K562 (cell line): Measurements from ENCODE around the gene IFT81. TPM values are rescaled to one million over a fixed set of nuclear protein-coding genes. Genes with fewer than 3 reads are reported as not detected.

Experiments
- ATAC-seq: fragments of 200-7000 bp; cut with Tn5 transposase; 3 replicates; pipeline ENCODE4 v1.9.1; 2020; ENCODE audit warnings: moderate library complexity
- BruUV-seq: library from RNA; stranded (reverse); fragments of 400-500 nt; replicated peaks from 2 replicates; lab custom pipeline; 2021; lab: Mats Ljungman, UMichigan
- CTCF ChIA-PET: fragments of 300-600 bp; formaldehyde crosslinking; extraction: SDS; loops from one replicate; lab custom pipeline; 2021; ENCODE audit warnings: low intra/inter-chr PET ratio; lab: Yijun Ruan, JAX
- POLR2A ChIA-PET: fragments of 300-600, 350-650 bp; sonication (Branson Sonifier 250); formaldehyde crosslinking; extraction: SDS; loops from one replicate; lab custom pipeline; 2021; ENCODE audit warnings: antibody characterized with exemption, inconsistent platforms; lab: Yijun Ruan, JAX
- DNase-seq, 4 experiments: peaks; one replicate each; pipeline versions ENCODE4 v3.0.0 to v3.0.0-alpha.2; 2011 to 2018; ENCODE audit warnings: low spot score in 3 of 4, mixed read lengths in 3 of 4; ENCODE audit errors: extremely low read depth in 1 of 4
- FAIRE-seq: peaks from 2 replicates; lab custom pipeline; 2011; peaks lifted over from hg19 to GRCh38; lab: Jason Lieb, UNC
- H2AFZ ChIP-seq: 2 replicates; pipeline ENCODE4 v1.6.0; 2011; ENCODE audit warnings: low read depth, low read length, control low read depth, inconsistent platforms
- H3K27ac ChIP-seq: fragments of 200-600 bp; 3 replicates; pipeline ENCODE4 v1.8.0; 2011; ENCODE audit warnings: low read depth, mild to moderate bottlenecking, control low read depth, inconsistent platforms, low read length, moderate library complexity, mixed read lengths; ENCODE audit errors: extremely low read depth
- H3K27me3 ChIP-seq, 2 experiments: fragments of 300-600 bp in 1 of 2; 2 replicates in 1 of 2; 3 replicates in 1 of 2; pipeline versions ENCODE4 v1.6.0 to v1.8.0; 2011; ENCODE audit warnings: inconsistent platforms in 2 of 2, low read length in 2 of 2, mild to moderate bottlenecking in 1 of 2, mixed read lengths in 1 of 2, moderate library complexity in 1 of 2; ENCODE audit not compliant: control insufficient read depth in 2 of 2, insufficient read depth in 2 of 2
- H3K36me3 ChIP-seq: fragments of 300-600 bp; 3 replicates; pipeline ENCODE4 v1.8.0; 2011; ENCODE audit warnings: mild to moderate bottlenecking, low read length, inconsistent platforms; ENCODE audit not compliant: control insufficient read depth, insufficient read depth
- H3K4me1 ChIP-seq, 2 experiments: fragments of 200-600 bp in 1 of 2; replicated peaks in 1 of 2; 2 replicates in 1 of 2; 3 replicates in 1 of 2; pipeline versions ENCODE4 v1.5.1 to v1.8.0; 2011; ENCODE audit warnings: inconsistent platforms in 2 of 2, low read length in 2 of 2, mild to moderate bottlenecking in 1 of 2, mixed read lengths in 1 of 2, moderate library complexity in 1 of 2; ENCODE audit not compliant: control insufficient read depth in 2 of 2, insufficient read depth in 2 of 2
- H3K4me2 ChIP-seq: 2 replicates; pipeline ENCODE4 v1.6.1; 2011; ENCODE audit warnings: low read length, control low read depth, inconsistent platforms, mixed read lengths; ENCODE audit not compliant: insufficient read depth
- H3K4me3 ChIP-seq: fragments of 200-600 bp; sonication (generic), shearing (Covaris generic); 2 replicates; pipeline ENCODE4 v1.5.1; 2016; ENCODE audit warnings: control low read depth, inconsistent platforms
- H3K79me2 ChIP-seq: fragments of 200-600 bp; 3 replicates; pipeline ENCODE4 v1.8.0; 2011; ENCODE audit warnings: low read length, inconsistent platforms; ENCODE audit not compliant: control insufficient read depth, insufficient read depth
- H3K9ac ChIP-seq, 2 experiments: 2 replicates each; pipeline versions ENCODE4 v1.6.0 to v1.6.1; 2011; ENCODE audit warnings: low read depth in 2 of 2, low read length in 2 of 2, control low read depth in 1 of 2, inconsistent platforms in 1 of 2, mild to moderate bottlenecking in 1 of 2, mixed read lengths in 1 of 2; ENCODE audit not compliant: insufficient read depth in 1 of 2
- H3K9me1 ChIP-seq: one replicate; pipeline ENCODE4 v1.6.0; 2011; ENCODE audit warnings: inconsistent platforms, mild to moderate bottlenecking, low read length, moderate library complexity; ENCODE audit not compliant: control insufficient read depth, insufficient read depth
- H3K9me3 ChIP-seq: replicated peaks from 2 replicates; pipeline ENCODE4 v1.5.1; 2011; ENCODE audit warnings: low read depth, low read length, inconsistent platforms; ENCODE audit not compliant: control insufficient read depth, insufficient read depth
- H4K20me1 ChIP-seq: replicated peaks from 2 replicates; pipeline ENCODE4 v1.6.1; 2011; ENCODE audit warnings: low read length, inconsistent platforms, mixed read lengths; ENCODE audit not compliant: control insufficient read depth, insufficient read depth
- CREBBP ChIP-seq: IDR thresholded peaks from one replicate; pipeline ENCODE4 v1.6.1; 2012; ENCODE audit warnings: low read depth, mild to moderate bottlenecking, control low read depth, inconsistent platforms, low read length
- DACH1 ChIP-seq: fragments of 450-650 bp; IDR thresholded peaks from 2 replicates; pipeline ENCODE4 v1.6.1; 2018; ENCODE audit not compliant: partially characterized antibody
- E4F1 ChIP-seq: fragments of 250-450 bp; sonication (Bioruptor Pico); IDR thresholded peaks from 2 replicates; pipeline ENCODE4 v1.5.0; 2021; ENCODE audit warnings: mild to moderate bottlenecking, borderline replicate concordance
- HOMEZ ChIP-seq: fragments of 250-450 bp; sonication (Bioruptor Pico); IDR thresholded peaks from 2 replicates; pipeline ENCODE4 v1.4.0; 2020; ENCODE audit warnings: mild to moderate bottlenecking, moderate library complexity
- KAT2B ChIP-seq: IDR thresholded peaks from one replicate; pipeline ENCODE4 v1.6.1; 2012; ENCODE audit warnings: low read depth, mild to moderate bottlenecking, control low read depth, inconsistent platforms, low read length, moderate library complexity
- NKRF ChIP-seq: fragments of 450-650 bp; IDR thresholded peaks from 2 replicates; pipeline ENCODE4 v1.6.1; 2016; ENCODE audit warnings: borderline replicate concordance
- PRMT5 ChIP-seq: sonication (generic); formaldehyde crosslinking; IDR thresholded peaks from 2 replicates; pipeline ENCODE4 v1.5.0; 2020; ENCODE audit warnings: missing genetic modification reagents
- PTRF ChIP-seq: fragments of 450-650 bp; IDR thresholded peaks from 2 replicates; pipeline ENCODE4 v1.6.1; 2016; ENCODE audit warnings: mild to moderate bottlenecking, missing genetic modification characterization, missing compliant biosample characterization
- SMAD2 ChIP-seq: fragments of 150-350 bp; IDR thresholded peaks from 2 replicates; pipeline ENCODE4 v1.6.1; 2014; ENCODE audit warnings: low read depth, mild to moderate bottlenecking, low read length
- SUPT5H ChIP-seq: fragments of 450-650 bp; IDR thresholded peaks from 2 replicates; pipeline ENCODE4 v1.6.1; 2016
- THRAP3 ChIP-seq: fragments of 450-650 bp; IDR thresholded peaks from 2 replicates; pipeline ENCODE4 v1.6.1; 2016; ENCODE audit warnings: mild to moderate bottlenecking, inconsistent platforms, borderline replicate concordance
- ZBTB33 ChIP-seq: sonication (generic); formaldehyde crosslinking; IDR thresholded peaks from 2 replicates; pipeline ENCODE4 v1.8.1; 2023; ENCODE audit warnings: mild to moderate bottlenecking, missing genetic modification reagents
- ZEB2 ChIP-seq: fragments of 450-650 bp; IDR thresholded peaks from 2 replicates; pipeline ENCODE4 v1.6.1; 2016
- ZNF232 ChIP-seq: sonication (generic); formaldehyde crosslinking; IDR thresholded peaks from 2 replicates; pipeline ENCODE4 v1.8.0; 2022; ENCODE audit warnings: mild to moderate bottlenecking, missing genetic modification reagents
- ZNF24 ChIP-seq: fragments of 450-650 bp; IDR thresholded peaks from 2 replicates; pipeline ENCODE4 v1.6.1; 2016
- ZNF41 ChIP-seq: fragments of 250-450 bp; sonication (Bioruptor Pico); conservative IDR thresholded peaks from 2 replicates; pipeline ENCODE4 v1.4.0; 2020; ENCODE audit warnings: mild to moderate bottlenecking
- ZNF431 ChIP-seq: sonication (generic); formaldehyde crosslinking; IDR thresholded peaks from 2 replicates; pipeline ENCODE4 v1.8.0; 2022; ENCODE audit warnings: mild to moderate bottlenecking, missing genetic modification reagents
- WGBS: fragments of 100-300 bp; shearing (Covaris generic); methylation state at CpG from one replicate; pipeline ENCODE4 v1.1.6; 2016; ENCODE audit warnings: low coverage, mixed read lengths; ENCODE audit not compliant: insufficient coverage; ENCODE audit errors: missing lambda C conversion rate; 5-methylcytosine and 5-hydroxymethylcytosine counted together
- in situ Hi-C: fragments of 300-500 bp; cut with MboI; formaldehyde crosslinking; loops from 4 replicates; pipeline ENCODE4 v1.15.0; 2018; ENCODE audit warnings: inconsistent platforms, mixed read lengths
- intact Hi-C: fragments of 100-400 bp; cut with micrococcal nuclease; formaldehyde crosslinking; loops from 2 replicates; pipeline ENCODE4 v1.14.2; 2022
- polyA plus RNA-seq, 8 experiments: library from polyadenylated mRNA; depleted of rRNA in 4 of 8; stranded (reverse) in 5 of 8; unstranded in 3 of 8; fragments of >200 nt; fragmentation: Nextera tagmentation in 2 of 8; fragmentation: Illumina TruSeq in 1 of 8; extraction: Ambion mirVana in 2 of 8; extraction: Trizol in 1 of 8; gene quantifications; 2 replicates each; pipeline versions ENCODE4 v1.2.1 to v1.2.3, GENCODE V29; 2011 to 2014; ENCODE audit warnings: inconsistent platforms in 1 of 8, missing spikeins in 1 of 8
- total RNA-seq, 7 experiments: library from RNA; depleted of rRNA in 6 of 7; stranded (reverse); fragments of >200 nt in 6 of 7; fragmentation: Illumina TruSeq in 2 of 7; extraction: Trizol in 2 of 7; gene quantifications; 2 replicates each; pipeline versions ENCODE4 v1.2.1 to v1.2.3, GENCODE V29; 2011 to 2021; ENCODE audit warnings: low replicate concordance in 1 of 7

IFT81 gene
- total and polyA plus RNA-seq, 9 of the 15 experiments (the other 6 are each of a cell fraction or from before 2014, with no cell fraction given) = 2.8 to 11.9 (median 7.9) TPM

- FAIRE-seq = no peak
- BruUV-seq = no TSS peak
- POLR2A ChIA-PET = no interaction called here
These were observed 72.8 kb downstream of the IFT81 start for GRCh38 chr12:110197003-110197402.

More at GRCh38 chr12:110197003-110197402, 72.8 kb downstream of the IFT81 start:
- Histone ChIP-seq H3K27me3 (no peaks in the 10 kb centered on the region), H3K9me3 (peaks cover 3% of the 10 kb centered on the region; the same call in 1 of the 2 replicates), H3K27ac (no peak overlapping the region), H3K9me1 (no peaks in the 10 kb centered on the region), H4K20me1 (no peaks in the 10 kb centered on the region), H3K4me3 (no peak overlapping the region)
- 32% methylated on average over 2 of the region's 2 CpGs for WGBS
- ATAC-seq = no peak
- CTCF ChIA-PET = no interaction called here
- intact Hi-C loops = no loop called here
- no peak for DNase-seq
- TF ChIP-seq PRMT5 (CRISPR knock-in tag) (no peak), NKRF (no peak), ZEB2 (peak; percentile 23; the same call in 1 of the 2 replicates), SUPT5H (no peak), CREBBP (peak; percentile 89), ZNF41 (CRISPR knock-in tag) (no peak), ZBTB33 (CRISPR knock-in tag) (no peak), HOMEZ (no peak), ZNF232 (CRISPR knock-in tag) (no peak), SMAD2 (no peak), ZNF431 (CRISPR knock-in tag) (no peak), PTRF (tag) (no peak), ZNF24 (no peak), E4F1 (no peak), DACH1 (peak; percentile 74), THRAP3 (no peak), KAT2B (no peak)
- TF ChIP-seq, all 486 proteins: peak for 3
- Histone ChIP-seq H3K4me2 (no peak overlapping the region), H3K9ac (no peak overlapping the region), H3K79me2 (no peaks in the 10 kb centered on the region), H3K36me3 (no peaks in the 10 kb centered on the region), H2AFZ (no peak overlapping the region), H3K4me1 (no peaks in the 10 kb centered on the region)
- in situ Hi-C loops = no loop called here
